Heart right ventricle (tissue), 16 donors: Measurements from ENCODE around the gene MB. TPM values are rescaled to one million over a fixed set of nuclear protein-coding genes. Genes with fewer than 3 reads are reported as not detected.
A peak's percentile ranks its signal among the peaks of the same experiment; 100 is the strongest.

Source experiments
- ATAC-seq, 8 donors: fragments of 200-7000 bp; cut with Tn5 transposase; one replicate each; pipeline ENCODE4 v1.9.1; 2020; ENCODE audit warnings: mild to moderate bottlenecking in 8 of 8, moderate library complexity in 8 of 8, moderate number of reproducible peaks in 1 of 8
- DNase-seq, 2 donors: peaks; one replicate each; pipeline ENCODE4 v3.0.0-alpha.2; 2020
- H3K27ac ChIP-seq, 10 donors: fragments of 200-600 bp; sonication (generic) in 2 of 10; one replicate each; pipeline versions ENCODE4 v1.5.0 to v1.8.0; 2020 to 2022; ENCODE audit warnings: mild to moderate bottlenecking in 3 of 10
- H3K27me3 ChIP-seq, 7 donors: fragments of 200-600 bp; one replicate each; pipeline ENCODE4 v1.8.0; 2021 to 2022; ENCODE audit warnings: mild to moderate bottlenecking in 2 of 7
- H3K36me3 ChIP-seq, 9 donors: fragments of 200-600 bp; sonication (generic) in 1 of 9; one replicate each; pipeline versions ENCODE4 v1.5.0 to v1.8.0; 2020 to 2022; ENCODE audit warnings: mild to moderate bottlenecking in 2 of 9
- H3K4me1 ChIP-seq, 9 donors: fragments of 200-600 bp; sonication (generic) in 1 of 9; one replicate each; pipeline versions ENCODE4 v1.5.0 to v1.8.0; 2020 to 2022; ENCODE audit warnings: mild to moderate bottlenecking in 4 of 9
- H3K4me3 ChIP-seq, 10 donors: fragments of 200-600 bp; sonication (generic) in 2 of 10; one replicate each; pipeline versions ENCODE4 v1.5.0 to v1.8.0; 2020 to 2022; ENCODE audit warnings: mild to moderate bottlenecking in 7 of 10, moderate library complexity in 2 of 10
- H3K9me3 ChIP-seq, 11 donors: fragments of 200-600 bp in 10 of 11; sonication (generic) in 2 of 11; one replicate each; pipeline versions ENCODE4 v1.5.0 to v1.8.0; 2013 to 2022; ENCODE audit warnings: mild to moderate bottlenecking in 2 of 11, control low read depth in 1 of 11, moderate library complexity in 1 of 11
- WGBS, 2 donors: extraction: QIAGEN DNeasy Blood & Tissue Kit; methylation state at CpG; one replicate each; pipeline ENCODE4 v1.1.7; 2013; ENCODE audit warnings: inconsistent platforms in 1 of 2; 5-methylcytosine and 5-hydroxymethylcytosine counted together
- intact Hi-C, 10 donors: fragments of 100-400 bp; cut with DNase I; formaldehyde crosslinking; loops; one replicate each; pipeline versions ENCODE4 v1.11.1 to v1.14.2; 2022
- polyA plus RNA-seq, 2 donors: library from polyadenylated mRNA; stranded (reverse); fragments of 200-250 nt; gene quantifications; one replicate each; pipeline ENCODE4 v1.2.3, GENCODE V29; 2013
- total RNA-seq, 10 donors: library from RNA; stranded (reverse); fragmentation: NEBNext Ultra II Directional in 3 of 10; extraction: Animal tissue kit (Norgen Biotek cat#: 25700) in 3 of 10; gene quantifications; one replicate each; pipeline versions ENCODE4 v1.2.1 to v1.2.4, GENCODE V29; 2021 to 2023
- TF ChIP-seq, protein P1 (sequence below), 9 donors: fragments of 200-600 bp; sonication (generic) in 2 of 9; IDR thresholded peaks; one replicate each; pipeline versions ENCODE4 v1.5.0 to v1.8.0; 2021 to 2022; ENCODE audit warnings: antibody characterized with exemption in 9 of 9, mild to moderate bottlenecking in 5 of 9, moderate library complexity in 1 of 9
- donor health status: Arrhythmogenic right ventricular cardiomyopathy.
- donor health status: ischemic (EF 13 %, LVEDD 7.1; RV severe dilation, severe dysfunction).
- donor health status: healthy with polysubstance abuse.
- donor health status: DM: no; HTN: yes; CAD: no.
- donor health status: DM: no; HTN: no; CAD: no.
- donor health status: ischemic (EF 25% LVEDD 6.9; RV normal size, moderate dysfunction).
- donor health status: ischemic (EF 25% LVEDD 5.7; RV mildly dilated, moderate dysfunction).
- donor health status: healthy.
- donor health status: DM: yes; HTN: yes; CAD: no.
- donor health status: Ischemic cardiomyopathy.
- donor health status: ischemic (EF 35%, LVEDD 5.7; RV mildly dilated, moderate dysfunction).
- donor health status: nonischemic (EF 11% LVEDD 7.7; RV severe dilation, severe dysfunction).
- donor health status: DM: yes; HTN: yes; CAD: no.
- donor health status: PGD.
- donor health status: ischemic (EF 29% LVEDD 5.4; RV normal size, mild dysfunction).
- donor health status: nonischemic (EF 23%, LVEDD 6.1; RV moderate dilation, normal function).

MB gene
- total and polyA plus RNA-seq, 12 donors = 8,931 to 22,407 (median 13,517) TPM

DNA sequence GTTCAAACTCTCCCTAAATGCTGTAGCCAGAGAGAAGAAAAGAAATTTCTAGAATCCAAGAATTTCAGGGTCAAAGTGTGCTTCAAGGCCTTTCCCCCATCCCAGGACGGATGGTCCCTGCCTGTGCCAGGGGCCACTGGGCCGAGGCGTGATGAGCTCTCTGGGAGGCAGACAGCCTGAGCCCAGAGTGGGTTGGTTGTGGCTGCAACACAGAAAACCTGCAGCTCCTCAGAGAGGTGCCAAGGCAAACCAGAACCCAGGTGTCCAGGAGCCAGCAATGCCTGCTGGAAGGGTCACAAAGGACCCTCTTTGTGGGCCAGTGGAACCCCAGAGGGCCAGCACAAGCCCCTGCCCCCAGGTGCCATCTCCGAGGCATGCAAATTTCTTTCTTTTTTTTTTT is 28.5 kb upstream of the MB start:
- Histone ChIP-seq H3K9me3 (no peaks in the 10 kb centered on the region), H3K4me1 (peaks cover 11 to 62% (median 39%) of the 10 kb centered on the region in 9 donors), H3K36me3 (peaks cover 0 to 5% (median 0%) of the 10 kb centered on the region in 9 donors), H3K4me3 (no peak overlapping the region), H3K27ac (peak overlapping the region in 1 of 10 donors; percentile 93), H3K27me3 (no peaks in the 10 kb centered on the region)
- ATAC-seq (no peak), DNase-seq (no peak)
- TF ChIP-seq, protein P1, sequence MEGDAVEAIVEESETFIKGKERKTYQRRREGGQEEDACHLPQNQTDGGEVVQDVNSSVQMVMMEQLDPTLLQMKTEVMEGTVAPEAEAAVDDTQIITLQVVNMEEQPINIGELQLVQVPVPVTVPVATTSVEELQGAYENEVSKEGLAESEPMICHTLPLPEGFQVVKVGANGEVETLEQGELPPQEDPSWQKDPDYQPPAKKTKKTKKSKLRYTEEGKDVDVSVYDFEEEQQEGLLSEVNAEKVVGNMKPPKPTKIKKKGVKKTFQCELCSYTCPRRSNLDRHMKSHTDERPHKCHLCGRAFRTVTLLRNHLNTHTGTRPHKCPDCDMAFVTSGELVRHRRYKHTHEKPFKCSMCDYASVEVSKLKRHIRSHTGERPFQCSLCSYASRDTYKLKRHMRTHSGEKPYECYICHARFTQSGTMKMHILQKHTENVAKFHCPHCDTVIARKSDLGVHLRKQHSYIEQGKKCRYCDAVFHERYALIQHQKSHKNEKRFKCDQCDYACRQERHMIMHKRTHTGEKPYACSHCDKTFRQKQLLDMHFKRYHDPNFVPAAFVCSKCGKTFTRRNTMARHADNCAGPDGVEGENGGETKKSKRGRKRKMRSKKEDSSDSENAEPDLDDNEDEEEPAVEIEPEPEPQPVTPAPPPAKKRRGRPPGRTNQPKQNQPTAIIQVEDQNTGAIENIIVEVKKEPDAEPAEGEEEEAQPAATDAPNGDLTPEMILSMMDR (IDR thresholded peaks at IDR 0.05) = no peak
- WGBS, 2 donors = 94 to 98% methylated on average over 4 of the region's 4 CpGs
- intact Hi-C loops = loop anchor here in 1 of 10 donors (5.0 kb wide), 1 partner anchor 192 kb away; no protein-coding TSS in a partner anchor

DNA sequence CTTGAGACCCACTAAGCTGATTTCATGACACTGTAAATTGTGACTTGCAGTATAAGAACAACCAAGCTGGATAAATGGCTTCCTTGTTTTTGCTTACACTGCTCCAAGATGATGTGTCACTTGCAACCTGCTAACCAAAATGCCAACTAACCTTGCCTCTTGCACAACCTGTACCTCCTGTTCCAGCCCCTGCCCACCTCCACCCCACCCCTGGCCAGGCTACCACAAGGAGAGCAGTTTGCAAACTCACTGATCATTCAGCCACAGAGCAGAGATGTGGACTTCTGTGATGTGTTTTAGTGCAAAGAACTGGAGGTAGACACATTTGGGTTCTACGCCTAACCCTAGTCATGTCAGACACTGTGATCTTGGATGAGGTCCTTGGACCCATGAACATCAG is 26.9 kb upstream of the MB start:
- no peaks in the 10 kb centered on the region for H3K36me3 ChIP-seq
- no peak for DNase-seq
- no peak overlapping the region for H3K4me3 ChIP-seq
- peaks cover 12 to 62% (median 29%) of the 10 kb centered on the region in 9 donors for H3K4me1 ChIP-seq
- H3K27me3 ChIP-seq = no peaks in the 10 kb centered on the region
- intact Hi-C loops = loop anchor here in 1 of 10 donors (5.0 kb wide), 1 partner anchor 103 kb away; no protein-coding TSS in a partner anchor
- H3K27ac ChIP-seq = no peak overlapping the region
- no peaks in the 10 kb centered on the region for H3K9me3 ChIP-seq
- WGBS, 2 donors = 97 to 100% methylated on average over 1 of the region's 1 CpG
- TF ChIP-seq, protein P1 (IDR thresholded peaks at IDR 0.05) = no peak
- no peak for ATAC-seq

DNA sequence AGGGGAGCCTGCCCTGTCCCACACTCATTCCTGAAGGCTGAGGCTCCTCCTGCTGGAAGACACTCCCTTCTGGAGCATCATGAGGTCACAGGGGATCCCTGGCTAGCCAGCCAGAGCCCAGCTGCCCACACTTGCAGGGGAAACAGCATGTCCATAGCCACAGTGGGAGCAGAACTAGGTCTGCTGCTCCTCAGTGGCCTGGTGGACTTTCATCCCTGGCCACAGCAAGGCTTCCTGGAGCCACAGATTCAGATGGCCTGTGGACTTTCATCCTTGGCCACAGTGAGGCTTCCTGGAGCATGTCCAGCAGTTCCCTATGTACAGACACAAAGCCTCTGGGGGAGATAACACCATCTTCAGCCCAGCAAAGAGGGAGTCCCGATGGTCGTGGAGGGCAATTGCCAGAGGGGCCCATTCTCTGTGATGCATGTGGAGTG is 25.2 kb upstream of the MB start:
- H3K27me3 ChIP-seq = no peaks in the 10 kb centered on the region
- intact Hi-C loops = loop anchor here in 1 of 10 donors (5.0 kb wide), 1 partner anchor 105 kb away; no protein-coding TSS in a partner anchor
- ATAC-seq = no peak
- TF ChIP-seq, protein P1 (IDR thresholded peaks at IDR 0.05) = no peak
- no peak overlapping the region for H3K27ac ChIP-seq
- no peak overlapping the region for H3K4me3 ChIP-seq
- WGBS, 2 donors = 40 to 41% methylated on average over 2 of the region's 2 CpGs
- no peaks in the 10 kb centered on the region for H3K9me3 ChIP-seq
- H3K36me3 ChIP-seq = no peaks in the 10 kb centered on the region
- peaks cover 21 to 72% (median 39%) of the 10 kb centered on the region in 9 donors for H3K4me1 ChIP-seq
- no peak for DNase-seq

DNA sequence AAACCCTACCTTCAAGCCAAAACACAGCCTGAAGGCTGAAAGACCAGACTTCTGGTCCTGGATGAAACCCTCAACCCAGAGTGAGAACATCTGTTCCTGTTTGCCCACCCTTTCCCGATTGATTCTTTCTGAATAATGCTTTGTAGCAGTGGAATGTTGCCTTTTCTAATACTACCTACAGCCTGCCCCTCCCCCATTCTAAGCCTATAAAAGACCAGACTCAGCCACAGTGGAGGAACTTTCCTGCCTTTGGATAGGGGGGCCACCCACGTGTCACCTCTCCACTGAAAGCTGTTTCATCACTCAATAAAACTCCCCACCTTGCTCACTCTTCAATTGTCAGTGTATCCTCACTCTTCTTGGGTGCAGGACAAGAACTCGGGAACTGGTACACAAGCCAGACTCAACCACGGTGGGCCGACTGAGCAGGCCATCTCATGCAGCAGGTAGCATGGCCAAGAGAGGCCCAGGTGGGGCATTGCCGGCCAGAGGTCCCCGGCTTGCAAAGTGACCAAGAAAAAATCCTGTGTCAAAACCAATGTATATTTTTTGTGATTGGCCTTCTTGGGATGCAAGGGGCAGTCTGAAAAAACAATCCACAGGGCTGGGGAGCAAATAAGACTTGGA is 24.5 kb upstream of the MB start:
- no peaks in the 10 kb centered on the region for H3K27me3 ChIP-seq
- no peaks in the 10 kb centered on the region for H3K9me3 ChIP-seq
- DNase-seq = no peak
- intact Hi-C loops = loop anchor here in 1 of 10 donors (5.0 kb wide), 1 partner anchor 106 kb away; no protein-coding TSS in a partner anchor
- no peak for ATAC-seq
- 90 to 94% methylated on average over 7 of the region's 7 CpGs for WGBS, 2 donors
- H3K27ac ChIP-seq = no peak overlapping the region
- TF ChIP-seq, protein P1 (IDR thresholded peaks at IDR 0.05) = no peak
- H3K4me3 ChIP-seq = no peak overlapping the region
- H3K36me3 ChIP-seq = no peaks in the 10 kb centered on the region
- peaks cover 16 to 71% (median 36%) of the 10 kb centered on the region in 9 donors for H3K4me1 ChIP-seq
